ENCODE data around the gene PTPN6. TPM values are rescaled to one million over a fixed set of nuclear protein-coding genes. Genes with fewer than 3 reads are reported as not detected.

PTPN6 gene
- total and polyA plus RNA-seq, 2 of the 13 experiments (the other 11 are each of a cell fraction or from before 2014, with no cell fraction given) = 10.5 to 10.6 TPM

DNA sequence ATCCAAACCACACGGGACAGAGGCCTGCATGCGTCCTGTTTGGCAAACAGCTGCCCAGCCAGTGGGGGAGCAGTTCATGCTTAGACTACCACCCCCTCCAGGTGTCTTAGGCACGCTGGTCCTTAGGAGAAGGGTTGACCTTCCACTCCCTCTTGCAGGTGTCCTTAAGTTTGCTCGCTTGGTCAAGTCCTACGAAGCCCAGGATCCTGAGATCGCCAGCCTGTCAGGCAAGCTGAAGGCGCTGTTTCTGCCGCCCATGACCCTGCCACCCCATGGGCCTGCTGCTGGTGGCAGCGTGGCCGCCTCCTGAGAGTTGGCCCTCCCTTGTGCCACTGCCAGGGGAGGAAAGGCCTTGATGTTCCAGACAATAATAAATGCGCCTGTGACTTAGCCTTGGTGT is 5.5 kb upstream of the PTPN6 start (continued):
- TF ChIP-seq, protein P1, sequence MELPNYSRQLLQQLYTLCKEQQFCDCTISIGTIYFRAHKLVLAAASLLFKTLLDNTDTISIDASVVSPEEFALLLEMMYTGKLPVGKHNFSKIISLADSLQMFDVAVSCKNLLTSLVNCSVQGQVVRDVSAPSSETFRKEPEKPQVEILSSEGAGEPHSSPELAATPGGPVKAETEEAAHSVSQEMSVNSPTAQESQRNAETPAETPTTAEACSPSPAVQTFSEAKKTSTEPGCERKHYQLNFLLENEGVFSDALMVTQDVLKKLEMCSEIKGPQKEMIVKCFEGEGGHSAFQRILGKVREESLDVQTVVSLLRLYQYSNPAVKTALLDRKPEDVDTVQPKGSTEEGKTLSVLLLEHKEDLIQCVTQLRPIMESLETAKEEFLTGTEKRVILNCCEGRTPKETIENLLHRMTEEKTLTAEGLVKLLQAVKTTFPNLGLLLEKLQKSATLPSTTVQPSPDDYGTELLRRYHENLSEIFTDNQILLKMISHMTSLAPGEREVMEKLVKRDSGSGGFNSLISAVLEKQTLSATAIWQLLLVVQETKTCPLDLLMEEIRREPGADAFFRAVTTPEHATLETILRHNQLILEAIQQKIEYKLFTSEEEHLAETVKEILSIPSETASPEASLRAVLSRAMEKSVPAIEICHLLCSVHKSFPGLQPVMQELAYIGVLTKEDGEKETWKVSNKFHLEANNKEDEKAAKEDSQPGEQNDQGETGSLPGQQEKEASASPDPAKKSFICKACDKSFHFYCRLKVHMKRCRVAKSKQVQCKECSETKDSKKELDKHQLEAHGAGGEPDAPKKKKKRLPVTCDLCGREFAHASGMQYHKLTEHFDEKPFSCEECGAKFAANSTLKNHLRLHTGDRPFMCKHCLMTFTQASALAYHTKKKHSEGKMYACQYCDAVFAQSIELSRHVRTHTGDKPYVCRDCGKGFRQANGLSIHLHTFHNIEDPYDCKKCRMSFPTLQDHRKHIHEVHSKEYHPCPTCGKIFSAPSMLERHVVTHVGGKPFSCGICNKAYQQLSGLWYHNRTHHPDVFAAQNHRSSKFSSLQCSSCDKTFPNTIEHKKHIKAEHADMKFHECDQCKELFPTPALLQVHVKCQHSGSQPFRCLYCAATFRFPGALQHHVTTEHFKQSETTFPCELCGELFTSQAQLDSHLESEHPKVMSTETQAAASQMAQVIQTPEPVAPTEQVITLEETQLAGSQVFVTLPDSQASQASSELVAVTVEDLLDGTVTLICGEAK (IDR thresholded peaks at IDR 0.05) = no peak
- TF ChIP-seq, protein P1 (CRISPR knock-in tag; IDR thresholded peaks at IDR 0.05) = no peak
- TF ChIP-seq ZNF337 (CRISPR knock-in tag; IDR thresholded peaks at IDR 0.05; ENCODE audit: borderline replicate concordance, low read depth) (no peak), ETV6 (CRISPR knock-in tag; conservative IDR thresholded peaks at IDR 0.05) (no peak), ZFP90 (CRISPR knock-in tag; IDR thresholded peaks at IDR 0.05; ENCODE audit: borderline replicate concordance) (no peak), HNRNPL (IDR thresholded peaks at IDR 0.05; ENCODE audit: low read depth, low read length) (0 out of 2 replicates have a peak, but pooled peaks have one; percentile 6)
- TF ChIP-seq, protein P2, sequence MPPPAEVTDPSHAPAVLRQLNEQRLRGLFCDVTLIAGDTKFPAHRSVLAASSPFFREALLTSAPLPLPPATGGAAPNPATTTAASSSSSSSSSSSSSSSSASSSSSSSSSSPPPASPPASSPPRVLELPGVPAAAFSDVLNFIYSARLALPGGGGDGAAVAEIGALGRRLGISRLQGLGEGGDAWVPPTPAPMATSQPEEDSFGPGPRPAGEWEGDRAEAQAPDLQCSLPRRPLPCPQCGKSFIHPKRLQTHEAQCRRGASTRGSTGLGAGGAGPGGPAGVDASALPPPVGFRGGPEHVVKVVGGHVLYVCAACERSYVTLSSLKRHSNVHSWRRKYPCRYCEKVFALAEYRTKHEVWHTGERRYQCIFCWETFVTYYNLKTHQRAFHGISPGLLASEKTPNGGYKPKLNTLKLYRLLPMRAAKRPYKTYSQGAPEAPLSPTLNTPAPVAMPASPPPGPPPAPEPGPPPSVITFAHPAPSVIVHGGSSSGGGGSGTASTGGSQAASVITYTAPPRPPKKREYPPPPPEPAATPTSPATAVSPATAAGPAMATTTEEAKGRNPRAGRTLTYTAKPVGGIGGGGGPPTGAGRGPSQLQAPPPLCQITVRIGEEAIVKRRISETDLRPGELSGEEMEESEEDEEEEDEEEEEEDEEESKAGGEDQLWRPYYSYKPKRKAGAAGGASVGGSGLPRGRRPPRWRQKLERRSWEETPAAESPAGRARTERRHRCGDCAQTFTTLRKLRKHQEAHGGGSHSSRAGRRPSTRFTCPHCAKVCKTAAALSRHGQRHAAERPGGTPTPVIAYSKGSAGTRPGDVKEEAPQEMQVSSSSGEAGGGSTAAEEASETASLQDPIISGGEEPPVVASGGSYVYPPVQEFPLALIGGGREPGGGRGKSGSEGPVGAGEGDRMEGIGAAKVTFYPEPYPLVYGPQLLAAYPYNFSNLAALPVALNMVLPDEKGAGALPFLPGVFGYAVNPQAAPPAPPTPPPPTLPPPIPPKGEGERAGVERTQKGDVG (CRISPR knock-in tag; IDR thresholded peaks at IDR 0.05; ENCODE audit: borderline replicate concordance) = 0 out of 2 replicates have a peak, but pooled peaks have one; percentile 25
- TF ChIP-seq, protein P3, sequence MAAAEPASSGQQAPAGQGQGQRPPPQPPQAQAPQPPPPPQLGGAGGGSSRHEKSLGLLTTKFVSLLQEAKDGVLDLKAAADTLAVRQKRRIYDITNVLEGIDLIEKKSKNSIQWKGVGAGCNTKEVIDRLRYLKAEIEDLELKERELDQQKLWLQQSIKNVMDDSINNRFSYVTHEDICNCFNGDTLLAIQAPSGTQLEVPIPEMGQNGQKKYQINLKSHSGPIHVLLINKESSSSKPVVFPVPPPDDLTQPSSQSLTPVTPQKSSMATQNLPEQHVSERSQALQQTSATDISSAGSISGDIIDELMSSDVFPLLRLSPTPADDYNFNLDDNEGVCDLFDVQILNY (CRISPR knock-in tag; conservative IDR thresholded peaks at IDR 0.05) = no peak
- TF ChIP-seq, protein P4, sequence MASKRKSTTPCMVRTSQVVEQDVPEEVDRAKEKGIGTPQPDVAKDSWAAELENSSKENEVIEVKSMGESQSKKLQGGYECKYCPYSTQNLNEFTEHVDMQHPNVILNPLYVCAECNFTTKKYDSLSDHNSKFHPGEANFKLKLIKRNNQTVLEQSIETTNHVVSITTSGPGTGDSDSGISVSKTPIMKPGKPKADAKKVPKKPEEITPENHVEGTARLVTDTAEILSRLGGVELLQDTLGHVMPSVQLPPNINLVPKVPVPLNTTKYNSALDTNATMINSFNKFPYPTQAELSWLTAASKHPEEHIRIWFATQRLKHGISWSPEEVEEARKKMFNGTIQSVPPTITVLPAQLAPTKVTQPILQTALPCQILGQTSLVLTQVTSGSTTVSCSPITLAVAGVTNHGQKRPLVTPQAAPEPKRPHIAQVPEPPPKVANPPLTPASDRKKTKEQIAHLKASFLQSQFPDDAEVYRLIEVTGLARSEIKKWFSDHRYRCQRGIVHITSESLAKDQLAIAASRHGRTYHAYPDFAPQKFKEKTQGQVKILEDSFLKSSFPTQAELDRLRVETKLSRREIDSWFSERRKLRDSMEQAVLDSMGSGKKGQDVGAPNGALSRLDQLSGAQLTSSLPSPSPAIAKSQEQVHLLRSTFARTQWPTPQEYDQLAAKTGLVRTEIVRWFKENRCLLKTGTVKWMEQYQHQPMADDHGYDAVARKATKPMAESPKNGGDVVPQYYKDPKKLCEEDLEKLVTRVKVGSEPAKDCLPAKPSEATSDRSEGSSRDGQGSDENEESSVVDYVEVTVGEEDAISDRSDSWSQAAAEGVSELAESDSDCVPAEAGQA (IDR thresholded peaks at IDR 0.05; ENCODE audit: low read depth) = no peak
- TF ChIP-seq, protein P4 (CRISPR knock-in tag; IDR thresholded peaks at IDR 0.05; ENCODE audit: borderline replicate concordance) = no peak
